Type B pancreatic cell (in vitro differentiated cells): ENCODE results near the gene STPG4. TPM values are rescaled to one million over a fixed set of nuclear protein-coding genes. Genes with fewer than 3 reads are reported as not detected.

Experiments used
- DNase-seq: peaks from one replicate; pipeline ENCODE4 v3.0.0; 2021; ENCODE audit warnings: mixed read lengths; ENCODE audit not compliant: unreplicated experiment; ENCODE audit errors: extremely low spot score
- H3K27ac Mint-ChIP-seq: 2 replicates; pipeline ENCODE4 v1.8.0; 2021; ENCODE audit warnings: mild to moderate bottlenecking, mixed read lengths
- H3K27me3 Mint-ChIP-seq: 2 replicates; pipeline ENCODE4 v1.8.0; 2021; ENCODE audit warnings: mixed read lengths
- H3K36me3 Mint-ChIP-seq: 2 replicates; pipeline ENCODE4 v1.8.0; 2021; ENCODE audit warnings: mixed read lengths
- H3K4me1 Mint-ChIP-seq: one replicate; pipeline ENCODE4 v1.8.0; 2021; ENCODE audit warnings: mixed read lengths; ENCODE audit not compliant: unreplicated experiment
- H3K4me3 Mint-ChIP-seq: 2 replicates; pipeline ENCODE4 v1.8.0; 2021; ENCODE audit warnings: mild to moderate bottlenecking, mixed read lengths
- H3K9me3 Mint-ChIP-seq: 2 replicates; pipeline ENCODE4 v1.8.0; 2021; ENCODE audit warnings: mixed read lengths
- CTCF ChIP-seq: fragments of 200-600 bp; sonication (generic); conservative IDR thresholded peaks from 2 replicates; pipeline ENCODE4 v1.5.0; 2021; ENCODE audit warnings: antibody characterized with exemption, mild to moderate bottlenecking
- total RNA-seq: library from RNA; stranded (reverse); gene quantifications from 2 replicates; pipeline ENCODE4 v1.2.1, GENCODE V29; 2021; ENCODE audit warnings: low replicate concordance

Gene STPG4
- total RNA-seq, 1 donor from 2014 or later: 0.36 TPM

- H3K27me3 Mint-ChIP-seq: no peaks in the 10 kb centered on the region
- peaks cover 44% of the 10 kb centered on the region for H3K4me1 Mint-ChIP-seq
- no peak for TF ChIP-seq CTCF
- H3K27ac Mint-ChIP-seq: peak overlapping the region; percentile 13
- no peak for DNase-seq
- H3K9me3 Mint-ChIP-seq: no peaks in the 10 kb centered on the region
- peak overlapping the region; percentile 5 for H3K4me3 Mint-ChIP-seq
- no peaks in the 10 kb centered on the region for H3K36me3 Mint-ChIP-seq
Observed at GRCh38 chr2:47086571-47086970, 68.5 kb downstream of the STPG4 start.

DNA sequence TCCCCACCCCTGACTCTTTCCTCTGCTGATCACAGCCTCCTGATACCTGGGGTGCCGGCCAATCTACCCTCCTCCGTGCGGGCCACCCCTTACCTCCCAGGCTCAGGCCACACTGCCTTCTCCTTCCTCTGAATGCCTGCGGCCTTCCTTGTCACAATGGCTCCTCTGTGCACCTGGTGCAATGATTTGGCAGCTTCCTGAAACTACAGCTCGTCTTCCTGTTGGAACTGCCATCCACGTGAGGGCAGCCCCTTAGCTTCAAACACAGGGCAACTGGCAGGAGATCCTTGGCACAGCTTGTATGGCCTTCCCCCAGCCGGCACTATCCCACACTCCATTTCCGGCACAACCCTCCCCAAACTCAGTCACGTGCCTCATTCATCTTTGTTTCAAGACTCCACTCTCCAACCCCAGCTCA, 69.0 kb downstream of the STPG4 start:
- Mint-ChIP-seq H3K9me3 (no peaks in the 10 kb centered on the region), H3K27ac (peak overlapping the region; percentile 13), H3K4me3 (peak overlapping the region; percentile 5), H3K27me3 (no peaks in the 10 kb centered on the region), H3K36me3 (no peaks in the 10 kb centered on the region), H3K4me1 (peaks cover 41% of the 10 kb centered on the region)
- TF ChIP-seq CTCF: no peak
- no peak for DNase-seq

DNA sequence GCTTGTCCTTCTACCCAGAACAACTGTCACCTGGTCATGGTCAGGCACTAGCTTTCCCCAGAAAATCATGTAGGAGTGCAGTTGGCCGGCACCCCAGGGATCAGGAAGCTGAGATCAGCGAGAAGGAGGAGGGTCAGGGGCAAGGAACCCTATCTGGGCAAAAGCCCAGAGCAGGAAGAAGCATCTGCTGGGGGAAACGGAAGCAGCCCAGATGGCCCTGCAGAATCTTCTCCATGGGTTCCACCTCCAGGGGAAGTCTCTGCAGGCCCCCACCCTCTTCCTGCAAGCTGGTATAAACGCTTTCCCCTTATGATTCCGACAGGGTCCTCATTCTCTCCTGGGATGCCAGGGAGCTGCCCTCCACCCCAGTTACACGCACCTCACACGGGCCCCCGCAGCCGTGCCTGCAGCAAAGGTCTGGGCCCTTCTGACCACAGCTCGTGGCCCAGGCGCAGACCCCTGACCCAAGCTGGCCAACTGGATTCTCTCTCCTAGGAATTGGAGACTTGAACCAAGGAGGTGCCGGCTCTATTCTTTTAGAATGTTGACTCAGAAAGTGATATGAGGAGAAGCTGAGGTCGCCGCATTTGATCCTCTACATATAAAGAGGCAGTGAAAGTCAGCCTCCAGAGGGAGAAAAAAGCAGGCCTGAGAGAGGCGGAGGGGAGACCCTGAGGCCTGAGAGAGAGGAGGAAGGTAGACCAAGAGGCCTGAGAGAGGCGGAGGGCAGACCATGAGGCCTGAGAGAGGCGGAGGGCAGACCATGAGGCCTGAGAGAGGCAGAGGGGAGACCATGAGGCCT, 71.0 kb downstream of the STPG4 start:
- Mint-ChIP-seq H3K36me3 (no peaks in the 10 kb centered on the region), H3K4me3 (no peak overlapping the region), H3K27ac (no peak overlapping the region), H3K4me1 (peaks cover 33% of the 10 kb centered on the region), H3K9me3 (no peaks in the 10 kb centered on the region), H3K27me3 (no peaks in the 10 kb centered on the region)
- TF ChIP-seq CTCF: no peak
- no peak for DNase-seq

- no peak for TF ChIP-seq CTCF
- Mint-ChIP-seq H3K9me3 (no peaks in the 10 kb centered on the region), H3K36me3 (no peaks in the 10 kb centered on the region), H3K27me3 (no peaks in the 10 kb centered on the region), H3K27ac (no peak overlapping the region), H3K4me1 (peaks cover 32% of the 10 kb centered on the region), H3K4me3 (no peak overlapping the region)
- DNase-seq: no peak
Observed at GRCh38 chr2:47083485-47083884, 71.6 kb downstream of the STPG4 start.

DNA sequence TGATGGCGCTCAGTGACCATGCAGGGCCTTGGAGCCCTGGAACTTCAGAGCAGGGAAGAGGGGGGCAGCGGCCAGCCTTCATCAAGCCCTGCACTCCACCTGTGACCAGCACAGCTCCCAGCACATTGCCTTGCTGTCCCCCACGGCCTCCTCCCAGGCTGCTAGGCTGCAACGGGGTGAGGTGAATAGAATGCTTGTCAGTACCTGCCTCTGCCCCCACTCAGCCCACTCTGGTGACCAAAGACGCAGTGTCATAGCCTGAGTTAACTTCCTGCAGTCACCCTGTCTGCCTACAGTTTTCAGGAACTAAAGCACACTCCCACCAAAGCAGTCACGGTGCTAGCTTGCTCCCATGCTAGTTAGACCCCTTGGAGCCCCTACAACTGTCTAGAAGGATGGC, 72.1 kb downstream of the STPG4 start:
- Mint-ChIP-seq H3K9me3 (no peaks in the 10 kb centered on the region), H3K27me3 (no peaks in the 10 kb centered on the region), H3K36me3 (no peaks in the 10 kb centered on the region), H3K4me3 (no peak overlapping the region), H3K27ac (no peak overlapping the region), H3K4me1 (peaks cover 28% of the 10 kb centered on the region)
- TF ChIP-seq CTCF: no peak
- DNase-seq: no peak
